ENCODE data around the gene PTN.

GRCh38 chr7:137235434-137235833 is 108.1 kb downstream of the PTN start:
- no peak for TF ChIP-seq CTCF (conservative IDR thresholded peaks at IDR 0.05; ENCODE audit: low read length)
- TF ChIP-seq EZH2phosphoT487 (IDR thresholded peaks at IDR 0.05; ENCODE audit: borderline replicate concordance): no peak
